GM23338 (cell line): ENCODE measurements around the gene PRDM11. TPM values are rescaled to one million over a fixed set of nuclear protein-coding genes. Genes with fewer than 3 reads are reported as not detected.

ENCODE experiments used
- ATAC-seq: fragments of 200-7000 bp; cut with Tn5 transposase; 3 replicates; pipeline ENCODE4 v1.9.1; 2020
- DNase-seq: peaks from one replicate; pipeline ENCODE4 v3.0.0-alpha.2; 2015; ENCODE audit warnings: low spot score
- H2AFZ ChIP-seq: fragments of 200-600 bp; sonication (generic); 2 replicates; pipeline ENCODE4 v1.8.0; 2016; ENCODE audit warnings: antibody characterized with exemption, mild to moderate bottlenecking, moderate library complexity
- H3F3A ChIP-seq: fragments of 200-600 bp; sonication (generic); replicated peaks from 2 replicates; pipeline ENCODE4 v1.8.0; 2017; ENCODE audit warnings: antibody characterized with exemption, mixed run types, low read depth
- H3K27ac ChIP-seq: fragments of 200-600 bp; sonication (generic); 2 replicates; pipeline ENCODE4 v1.6.1; 2016; ENCODE audit warnings: low read depth
- H3K27me3 ChIP-seq: fragments of 200-600 bp; sonication (generic); 2 replicates; pipeline ENCODE4 v1.8.0; 2016; ENCODE audit warnings: mild to moderate bottlenecking, mixed run types, moderate library complexity; ENCODE audit not compliant: insufficient read depth
- H3K36me3 ChIP-seq: fragments of 200-600 bp; sonication (generic); 2 replicates; pipeline ENCODE4 v1.8.0; 2016; ENCODE audit warnings: mild to moderate bottlenecking; ENCODE audit not compliant: insufficient read depth
- H3K4me1 ChIP-seq: fragments of 200-600 bp; sonication (generic); 2 replicates; pipeline ENCODE4 v1.8.0; 2016; ENCODE audit warnings: mild to moderate bottlenecking, moderate library complexity; ENCODE audit not compliant: insufficient read depth
- H3K4me2 ChIP-seq: fragments of 200-600 bp; sonication (generic); 2 replicates; pipeline ENCODE4 v1.7.1; 2017; ENCODE audit warnings: mixed run types
- H3K4me3 ChIP-seq: fragments of 200-600 bp; sonication (generic); 2 replicates; pipeline ENCODE4 v1.6.1; 2016; ENCODE audit warnings: mixed run types
- H3K79me2 ChIP-seq: fragments of 200-600 bp; sonication (generic); replicated peaks from 2 replicates; pipeline ENCODE4 v1.8.0; 2017; ENCODE audit warnings: mild to moderate bottlenecking; ENCODE audit not compliant: insufficient read depth
- H3K9me2 ChIP-seq: fragments of 200-600 bp; sonication (generic); 2 replicates; pipeline ENCODE4 v1.8.0; 2017; ENCODE audit not compliant: insufficient read depth
- H4K20me1 ChIP-seq: fragments of 200-600 bp; sonication (generic); replicated peaks from 2 replicates; pipeline ENCODE4 v1.8.0; 2017; ENCODE audit warnings: mild to moderate bottlenecking; ENCODE audit not compliant: insufficient read depth
- H3K27ac Mint-ChIP-seq: 2 replicates; pipeline ENCODE4 v1.8.0; 2020; ENCODE audit warnings: inconsistent platforms, mild to moderate bottlenecking, moderate library complexity, mixed read lengths
- H3K27me3 Mint-ChIP-seq: 3 replicates; pipeline ENCODE4 v1.8.0; 2022; ENCODE audit warnings: low read depth, mild to moderate bottlenecking, moderate library complexity, mixed read lengths, inconsistent platforms; ENCODE audit not compliant: insufficient read depth, poor library complexity
- H3K36me3 Mint-ChIP-seq: 3 replicates; pipeline ENCODE4 v1.8.0; 2021; ENCODE audit warnings: low read depth, mild to moderate bottlenecking, inconsistent platforms, moderate library complexity, mixed read lengths
- H3K4me1 Mint-ChIP-seq: 3 replicates; pipeline ENCODE4 v1.8.0; 2020; ENCODE audit warnings: mild to moderate bottlenecking, inconsistent platforms, mixed read lengths
- H3K4me3 Mint-ChIP-seq: 3 replicates; pipeline ENCODE4 v1.8.0; 2021; ENCODE audit warnings: moderate library complexity, mild to moderate bottlenecking, inconsistent platforms, mixed read lengths
- H3K9me3 Mint-ChIP-seq: 3 replicates; pipeline ENCODE4 v1.8.0; 2020; ENCODE audit warnings: moderate library complexity, mild to moderate bottlenecking, inconsistent platforms, mixed read lengths
- CREB1 ChIP-seq: fragments of 250-450 bp; sonication (Bioruptor Pico); IDR thresholded peaks from 2 replicates; pipeline ENCODE4 v1.5.0; 2020; ENCODE audit warnings: low read depth, mild to moderate bottlenecking, moderate library complexity
- EZH2 ChIP-seq: fragments of 200-600 bp; sonication (generic); IDR thresholded peaks from one replicate; pipeline ENCODE4 v1.8.0; 2017; ENCODE audit warnings: antibody characterized with exemption, mild to moderate bottlenecking, low read depth; ENCODE audit not compliant: unreplicated experiment
- NANOG ChIP-seq: IDR thresholded peaks from 2 replicates; pipeline ENCODE4 v1.6.1; 2016; ENCODE audit warnings: antibody characterized with exemption, borderline replicate concordance
- ZNF462 ChIP-seq: fragments of 250-450 bp; sonication (Bioruptor Pico); IDR thresholded peaks from 2 replicates; pipeline ENCODE4 v1.5.0; 2020; ENCODE audit warnings: mild to moderate bottlenecking, moderate library complexity
- polyA plus RNA-seq: library from polyadenylated mRNA; unstranded; fragments of >200 nt; fragmentation: Nextera tagmentation; extraction: Ambion mirVana; gene quantifications from 2 replicates; pipeline ENCODE4 v1.2.1, GENCODE V29; 2016
- total RNA-seq: library from RNA; depleted of rRNA; stranded (reverse); fragments of >200 nt; shearing (Covaris generic); gene quantifications from 2 replicates; pipeline ENCODE4 v1.2.3, GENCODE V29; 2014
- TF ChIP-seq, protein P1 (sequence below): IDR thresholded peaks from one replicate; pipeline ENCODE4 v1.6.1; 2018; ENCODE audit warnings: antibody characterized with exemption; ENCODE audit not compliant: unreplicated experiment

The PRDM11 gene
- total and polyA plus RNA-seq, 2 experiments from 2014 or later = 0.97 to 10.4 TPM

GRCh38 chr11:45161252-45162063 lies 15.0 kb downstream of the PRDM11 start (continued):
- no peak for TF ChIP-seq ZNF462 (CRISPR knock-in tag)
- no peak for TF ChIP-seq EZH2
- TF ChIP-seq, protein P1, sequence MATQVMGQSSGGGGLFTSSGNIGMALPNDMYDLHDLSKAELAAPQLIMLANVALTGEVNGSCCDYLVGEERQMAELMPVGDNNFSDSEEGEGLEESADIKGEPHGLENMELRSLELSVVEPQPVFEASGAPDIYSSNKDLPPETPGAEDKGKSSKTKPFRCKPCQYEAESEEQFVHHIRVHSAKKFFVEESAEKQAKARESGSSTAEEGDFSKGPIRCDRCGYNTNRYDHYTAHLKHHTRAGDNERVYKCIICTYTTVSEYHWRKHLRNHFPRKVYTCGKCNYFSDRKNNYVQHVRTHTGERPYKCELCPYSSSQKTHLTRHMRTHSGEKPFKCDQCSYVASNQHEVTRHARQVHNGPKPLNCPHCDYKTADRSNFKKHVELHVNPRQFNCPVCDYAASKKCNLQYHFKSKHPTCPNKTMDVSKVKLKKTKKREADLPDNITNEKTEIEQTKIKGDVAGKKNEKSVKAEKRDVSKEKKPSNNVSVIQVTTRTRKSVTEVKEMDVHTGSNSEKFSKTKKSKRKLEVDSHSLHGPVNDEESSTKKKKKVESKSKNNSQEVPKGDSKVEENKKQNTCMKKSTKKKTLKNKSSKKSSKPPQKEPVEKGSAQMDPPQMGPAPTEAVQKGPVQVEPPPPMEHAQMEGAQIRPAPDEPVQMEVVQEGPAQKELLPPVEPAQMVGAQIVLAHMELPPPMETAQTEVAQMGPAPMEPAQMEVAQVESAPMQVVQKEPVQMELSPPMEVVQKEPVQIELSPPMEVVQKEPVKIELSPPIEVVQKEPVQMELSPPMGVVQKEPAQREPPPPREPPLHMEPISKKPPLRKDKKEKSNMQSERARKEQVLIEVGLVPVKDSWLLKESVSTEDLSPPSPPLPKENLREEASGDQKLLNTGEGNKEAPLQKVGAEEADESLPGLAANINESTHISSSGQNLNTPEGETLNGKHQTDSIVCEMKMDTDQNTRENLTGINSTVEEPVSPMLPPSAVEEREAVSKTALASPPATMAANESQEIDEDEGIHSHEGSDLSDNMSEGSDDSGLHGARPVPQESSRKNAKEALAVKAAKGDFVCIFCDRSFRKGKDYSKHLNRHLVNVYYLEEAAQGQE = no peak
- no peak for TF ChIP-seq NANOG

DNA sequence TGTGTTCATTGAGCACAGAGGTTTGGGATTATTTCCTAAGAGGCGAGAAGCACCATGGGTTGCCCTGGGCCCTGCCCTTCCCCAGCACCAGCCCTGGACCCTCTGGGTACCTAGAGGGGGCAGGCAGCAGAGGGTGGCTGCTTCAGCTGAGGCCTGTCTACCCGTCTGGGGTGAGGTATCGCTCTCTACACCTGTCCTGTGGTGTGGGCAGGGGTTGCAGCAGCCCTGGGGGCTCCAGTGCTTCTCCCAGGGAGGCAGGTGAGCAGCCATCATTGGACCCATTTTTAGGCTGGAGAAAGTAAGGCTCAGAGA lies 15.6 kb downstream of the PRDM11 start:
- H3K79me2 ChIP-seq = peaks cover 10% of the 10 kb centered on the region; the same call in 1 of the 2 replicates
- H3K4me2 ChIP-seq = no peak overlapping the region
- H3K4me1 Mint-ChIP-seq = peaks cover 6% of the 10 kb centered on the region; the same call in 2 of the 3 replicates
- no peaks in the 10 kb centered on the region for H3K9me3 Mint-ChIP-seq
- H4K20me1 ChIP-seq = no peaks in the 10 kb centered on the region; the same call in none of the 2 replicates
- H3K36me3 ChIP-seq = no peaks in the 10 kb centered on the region
- no peaks in the 10 kb centered on the region for H3K36me3 Mint-ChIP-seq
- no peaks in the 10 kb centered on the region for H3F3A ChIP-seq
- H3K27ac ChIP-seq = no peak overlapping the region
- H3K4me3 ChIP-seq = no peak overlapping the region
- H3K9me2 ChIP-seq = no peaks in the 10 kb centered on the region
- H3K27me3 ChIP-seq = no peaks in the 10 kb centered on the region
- no peak overlapping the region for H2AFZ ChIP-seq
- peaks cover 14% of the 10 kb centered on the region for H3K27me3 Mint-ChIP-seq
- H3K4me1 ChIP-seq = no peaks in the 10 kb centered on the region
- H3K4me3 Mint-ChIP-seq = no peak overlapping the region
- ATAC-seq (no peak), DNase-seq (no peak)
- H3K27ac Mint-ChIP-seq = no peak overlapping the region
- no peak for TF ChIP-seq CREB1
